NCI-H1694 treated with DMSO at 0.1 percent for 48 hours (cell line): Measurements from ENCODE around the gene WDR93.
"Not testable (repeated sequence)": the region's sequence is repeated elsewhere in the genome, so short reads cannot be mapped to it uniquely, and the experiment has no call there.

Source experiments
- DNase-seq: peaks from one replicate; lab custom pipeline; 2025; lab: John Stamatoyannopoulos, UW

Gene WDR93

GRCh38 chr15:89685995-89686394, 4.6 kb upstream of the WDR93 start:
- no peak for DNase-seq

GRCh38 chr15:89686522-89686921, 4.1 kb upstream of the WDR93 start:
- DNase-seq = no peak

GRCh38 chr15:89689930-89690275, 708 bp upstream of the WDR93 start:
- not testable (repeated sequence) for DNase-seq

GRCh38 chr15:89693091-89693490, 2.5 kb downstream of the WDR93 start:
- no peak for DNase-seq

- DNase-seq = no peak
Observed at GRCh38 chr15:89693696-89694095, 3.1 kb downstream of the WDR93 start.

GRCh38 chr15:89695198-89695597, 4.6 kb downstream of the WDR93 start:
- DNase-seq = no peak

- DNase-seq = no peak
Observed at GRCh38 chr15:89704411-89704810, 13.8 kb downstream of the WDR93 start.

GRCh38 chr15:89707577-89707976, 17.0 kb downstream of the WDR93 start:
- no peak for DNase-seq

- DNase-seq = no peak
Observed at GRCh38 chr15:89714775-89715174, 24.2 kb downstream of the WDR93 start.

GRCh38 chr15:89723031-89723430, 32.4 kb downstream of the WDR93 start:
- DNase-seq = no peak

GRCh38 chr15:89724621-89725020, 34.0 kb downstream of the WDR93 start:
- DNase-seq = no peak

GRCh38 chr15:89725064-89725463, 34.5 kb downstream of the WDR93 start:
- DNase-seq = no peak

GRCh38 chr15:89728254-89728653, 37.6 kb downstream of the WDR93 start:
- DNase-seq = no peak

- no peak for DNase-seq
Observed at GRCh38 chr15:89731275-89731674, 40.7 kb downstream of the WDR93 start.

- DNase-seq = no peak
Observed at GRCh38 chr15:89732451-89733172, 42.0 kb downstream of the WDR93 start.

- no peak for DNase-seq
Observed at GRCh38 chr15:89735773-89736172, 45.2 kb downstream of the WDR93 start.

GRCh38 chr15:89740137-89740536, 49.5 kb downstream of the WDR93 start:
- DNase-seq = peak; percentile 63

- no peak for DNase-seq
Observed at GRCh38 chr15:89743011-89743410, 52.4 kb downstream of the WDR93 start.

- DNase-seq = no peak
Observed at GRCh38 chr15:89743594-89743993, 53.0 kb downstream of the WDR93 start.

GRCh38 chr15:89745131-89745530, 54.5 kb downstream of the WDR93 start:
- DNase-seq = no peak

GRCh38 chr15:89745768-89746167, 55.2 kb downstream of the WDR93 start:
- DNase-seq = no peak

GRCh38 chr15:89746386-89746780, 55.8 kb downstream of the WDR93 start:
- no peak for DNase-seq

GRCh38 chr15:89747708-89748682, 57.4 kb downstream of the WDR93 start:
- DNase-seq = no peak
